ENCODE data around the gene CBR3. TPM values are rescaled to one million over a fixed set of nuclear protein-coding genes. Genes with fewer than 3 reads are reported as not detected.

The CBR3 gene
- total RNA-seq, 1 donor from 2014 or later, result 4.3 TPM

GRCh38 chr21:36166705-36167104, 31.8 kb downstream of the CBR3 start:
- H3K27ac ChIP-seq, result no peak overlapping the region
- no peaks in the 10 kb centered on the region for H3K9me3 ChIP-seq
- DNase-seq (no peak), ATAC-seq (no peak)
- H3K4me1 ChIP-seq, result peaks cover 17% of the 10 kb centered on the region
- no peaks in the 10 kb centered on the region for H3K27me3 ChIP-seq (ENCODE audit: low read depth)
- H3K36me3 ChIP-seq, result peaks cover 8% of the 10 kb centered on the region
- TF ChIP-seq CTCF (IDR thresholded peaks at IDR 0.05), result no peak
- H3K4me3 ChIP-seq, result no peak overlapping the region
- intact Hi-C loops (cut with DNase I), result no loop called here

DNA sequence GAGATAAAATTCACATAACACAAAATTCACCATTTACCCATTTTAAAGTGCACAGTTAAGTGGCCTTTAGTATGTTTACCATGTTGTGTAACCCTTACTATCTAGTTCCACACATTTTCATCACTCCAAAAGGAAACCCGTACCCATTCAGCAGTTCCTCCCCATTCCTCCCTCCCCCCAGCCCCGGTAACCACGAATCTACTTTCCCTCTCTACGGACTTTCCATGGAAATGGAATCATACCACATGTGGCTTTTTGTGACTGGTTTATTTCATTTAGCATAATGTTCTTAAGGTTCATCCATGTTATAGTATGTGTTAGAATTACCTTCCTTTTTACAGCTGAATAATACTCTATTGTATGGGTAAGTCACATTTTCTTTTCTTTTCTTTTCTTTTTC, 32.7 kb downstream of the CBR3 start:
- intact Hi-C loops (cut with DNase I), result no loop called here
- H3K36me3 ChIP-seq, result peaks cover 8% of the 10 kb centered on the region
- H3K27me3 ChIP-seq (ENCODE audit: low read depth), result no peaks in the 10 kb centered on the region
- no peak for ATAC-seq
- DNase-seq, result no peak
- no peak overlapping the region for H3K4me3 ChIP-seq
- no peak for TF ChIP-seq CTCF (IDR thresholded peaks at IDR 0.05)
- no peaks in the 10 kb centered on the region for H3K9me3 ChIP-seq
- no peak overlapping the region for H3K27ac ChIP-seq
- peaks cover 21% of the 10 kb centered on the region for H3K4me1 ChIP-seq

DNA sequence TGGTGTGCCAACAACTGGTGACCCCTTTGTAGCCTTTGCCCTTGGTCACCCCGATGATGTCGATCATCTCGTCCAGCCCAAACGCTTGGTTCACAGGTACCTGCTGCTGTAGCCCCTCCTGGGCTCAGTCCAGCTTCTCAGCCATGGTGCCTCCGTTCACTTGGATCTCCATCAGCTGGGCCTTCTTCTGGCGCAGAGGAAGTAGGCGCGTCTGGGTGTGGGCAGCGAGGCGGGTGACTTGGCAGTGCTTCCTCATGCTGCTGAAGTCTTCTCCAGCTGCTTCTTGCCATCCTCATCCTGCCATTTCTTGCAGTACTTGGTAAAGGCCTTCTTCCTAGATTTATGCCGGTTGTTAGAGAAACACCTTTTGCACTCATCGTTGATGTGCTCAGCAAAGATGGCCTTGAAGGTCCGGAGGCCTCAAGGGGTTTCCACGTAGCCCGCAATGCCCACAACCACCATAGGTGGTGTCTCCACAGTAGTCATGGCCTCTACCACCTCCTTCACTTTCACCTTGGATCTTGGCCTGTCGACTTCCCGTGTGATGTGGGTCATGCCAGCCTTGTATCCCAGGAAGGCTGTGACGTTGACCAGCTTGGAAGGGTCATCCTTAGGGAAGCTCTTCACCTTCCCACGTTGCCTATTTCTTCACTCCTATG, 34.7 kb downstream of the CBR3 start:
- H3K27ac ChIP-seq, result no peak overlapping the region
- peak; percentile 74 for DNase-seq
- peaks cover 7% of the 10 kb centered on the region for H3K4me1 ChIP-seq
- no peaks in the 10 kb centered on the region for H3K27me3 ChIP-seq (ENCODE audit: low read depth)
- peak in 1 of 2 donors; percentile 66 for ATAC-seq
- H3K4me3 ChIP-seq, result no peak overlapping the region
- TF ChIP-seq CTCF (IDR thresholded peaks at IDR 0.05), result no peak
- H3K36me3 ChIP-seq, result peaks cover 8% of the 10 kb centered on the region
- no peaks in the 10 kb centered on the region for H3K9me3 ChIP-seq
- intact Hi-C loops (cut with DNase I), result no loop called here

DNA sequence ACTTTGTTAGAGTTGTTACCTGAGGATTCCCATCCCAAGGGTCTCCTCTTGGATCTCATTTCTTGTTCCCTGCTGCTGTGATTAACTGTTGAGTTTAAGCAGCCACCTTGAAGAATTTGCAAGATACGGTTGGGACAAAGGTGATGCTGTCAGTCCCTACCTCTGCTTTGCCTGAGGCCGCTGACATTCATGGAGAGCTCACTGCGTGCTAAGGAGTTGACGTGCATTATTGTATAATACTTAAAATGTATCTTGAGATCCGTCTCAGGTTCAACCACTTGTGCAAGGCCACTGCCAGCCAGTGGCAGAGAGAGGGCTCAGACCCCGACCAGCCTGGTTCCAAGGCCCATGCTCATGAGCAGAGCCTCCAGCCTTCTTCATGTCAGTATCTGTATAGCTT, 35.9 kb downstream of the CBR3 start:
- DNase-seq (no peak), ATAC-seq (no peak)
- Histone ChIP-seq H3K4me1 (peaks cover 7% of the 10 kb centered on the region), H3K27me3 (ENCODE audit: low read depth) (no peaks in the 10 kb centered on the region), H3K9me3 (no peaks in the 10 kb centered on the region), H3K36me3 (peaks cover 8% of the 10 kb centered on the region), H3K4me3 (no peak overlapping the region), H3K27ac (no peak overlapping the region)
- intact Hi-C loops (cut with DNase I), result no loop called here
- no peak for TF ChIP-seq CTCF (IDR thresholded peaks at IDR 0.05)

DNA sequence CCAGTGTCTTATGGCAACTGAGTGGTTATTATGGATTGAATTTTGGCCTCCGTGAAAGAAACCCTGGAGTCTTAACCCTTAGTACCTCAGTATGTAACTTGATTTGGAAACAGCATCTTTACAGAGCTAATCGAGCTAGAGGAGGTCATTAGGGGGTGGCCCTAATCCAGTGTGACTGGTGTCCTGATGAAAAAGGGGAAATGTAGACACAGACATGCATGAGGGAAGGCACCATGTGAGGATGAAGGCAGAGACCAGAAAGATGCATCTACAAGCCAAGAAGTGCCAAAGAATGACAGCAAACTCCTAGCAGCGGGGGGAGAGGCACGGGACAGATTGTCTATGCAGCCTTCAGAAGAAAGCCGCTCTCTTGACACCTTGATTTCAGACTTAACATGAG, 36.5 kb downstream of the CBR3 start:
- TF ChIP-seq CTCF (IDR thresholded peaks at IDR 0.05), result no peak
- no peaks in the 10 kb centered on the region for H3K9me3 ChIP-seq
- ATAC-seq, result no peak

More for the DNA sequence above, 36.5 kb downstream of the CBR3 start:
- Histone ChIP-seq H3K4me1 (peaks cover 7% of the 10 kb centered on the region), H3K4me3 (no peak overlapping the region), H3K36me3 (peaks cover 8% of the 10 kb centered on the region), H3K27ac (no peak overlapping the region), H3K27me3 (ENCODE audit: low read depth) (no peaks in the 10 kb centered on the region)
- no peak for DNase-seq
- intact Hi-C loops (cut with DNase I), result no loop called here
